NCI-H1930 (cell line): ENCODE measurements around the gene HPS3.

Experiments used
- DNase-seq, 2 experiments: peaks; one replicate each; lab custom pipeline; 2025; lab: John Stamatoyannopoulos, UW

The HPS3 gene

GRCh38 chr3:149122721-149123578 is 6.5 kb upstream of the HPS3 start:
- DNase-seq, result no peak

GRCh38 chr3:149128821-149129220 is 617 bp upstream of the HPS3 start:
- DNase-seq, result no peak

GRCh38 chr3:149131589-149131988 is 2.2 kb downstream of the HPS3 start:
- DNase-seq, result no peak

GRCh38 chr3:149134575-149134974 is 5.1 kb downstream of the HPS3 start:
- DNase-seq, result no peak

GRCh38 chr3:149142682-149143081 is 13.2 kb downstream of the HPS3 start:
- no peak for DNase-seq

GRCh38 chr3:149145356-149145755 is 15.9 kb downstream of the HPS3 start:
- DNase-seq, result no peak

- no peak for DNase-seq
Measured at GRCh38 chr3:149145974-149146373, 16.5 kb downstream of the HPS3 start.

GRCh38 chr3:149150436-149150835 is 21.0 kb downstream of the HPS3 start:
- DNase-seq, result no peak

GRCh38 chr3:149151843-149152242 is 22.4 kb downstream of the HPS3 start:
- no peak for DNase-seq

- DNase-seq, result no peak
Measured at GRCh38 chr3:149152420-149152819, 23.0 kb downstream of the HPS3 start.

GRCh38 chr3:149153402-149153801 is 24.0 kb downstream of the HPS3 start:
- no peak for DNase-seq

GRCh38 chr3:149160754-149161300 is 31.4 kb downstream of the HPS3 start:
- DNase-seq, result no peak

- no peak for DNase-seq
Measured at GRCh38 chr3:149162007-149162406, 32.6 kb downstream of the HPS3 start.

- DNase-seq, result no peak
Measured at GRCh38 chr3:149163066-149163465, 33.6 kb downstream of the HPS3 start.

GRCh38 chr3:149167898-149168297 is 38.5 kb downstream of the HPS3 start:
- DNase-seq, result no peak

GRCh38 chr3:149170672-149171071 is 41.2 kb downstream of the HPS3 start:
- no peak for DNase-seq

GRCh38 chr3:149174901-149175300 is 45.5 kb downstream of the HPS3 start:
- no peak for DNase-seq

GRCh38 chr3:149177122-149177521 is 47.7 kb downstream of the HPS3 start:
- no peak for DNase-seq

GRCh38 chr3:149179220-149179619 is 49.8 kb downstream of the HPS3 start:
- DNase-seq, result no peak

- no peak for DNase-seq
Measured at GRCh38 chr3:149180057-149180573, 50.7 kb downstream of the HPS3 start.

- no peak for DNase-seq
Measured at GRCh38 chr3:149181182-149181581, 51.7 kb downstream of the HPS3 start.

GRCh38 chr3:149186219-149186618 is 56.8 kb downstream of the HPS3 start:
- DNase-seq, result no peak

- DNase-seq, result no peak
Measured at GRCh38 chr3:149186721-149187120, 57.3 kb downstream of the HPS3 start.

- DNase-seq, result no peak
Measured at GRCh38 chr3:149188494-149188893, 59.1 kb downstream of the HPS3 start.
